A673 (cell line): ENCODE data around the gene MAGIX. TPM values are rescaled to one million over a fixed set of nuclear protein-coding genes. Genes with fewer than 3 reads are reported as not detected.

Source experiments
- BruUV-seq: library from RNA; stranded (reverse); fragments of 400-500 nt; replicated peaks from 2 replicates; lab custom pipeline; 2021; lab: Mats Ljungman, UMichigan
- CTCF ChIA-PET: fragments of 300-600 bp; sonication (Branson Sonifier 250); formaldehyde crosslinking; loops from one replicate; lab custom pipeline; 2022; ENCODE audit warnings: antibody characterized with exemption; lab: Charles Lee
- POLR2A ChIA-PET: fragments of 300-600 bp; sonication (Branson Sonifier 250); formaldehyde crosslinking; loops from one replicate; lab custom pipeline; 2022; ENCODE audit warnings: antibody characterized with exemption; ENCODE audit not compliant: low non-redundant PET; lab: Charles Lee
- DNase-seq: peaks from one replicate; pipeline ENCODE4 v3.0.0-alpha.2; 2015; ENCODE audit warnings: low spot score
- H3K27ac ChIP-seq: fragments of 200-600 bp; sonication (generic); 2 replicates; pipeline ENCODE4 v1.5.1; 2016; ENCODE audit warnings: mixed run types, low read depth, mild to moderate bottlenecking, mixed read lengths, antibody characterized with exemption, low read length; ENCODE audit not compliant: poor library complexity, severe bottlenecking
- H3K27me3 ChIP-seq: fragments of 200-600 bp; sonication (generic); replicated peaks from 2 replicates; pipeline ENCODE4 v1.6.1; 2017; ENCODE audit warnings: mixed run types, low read depth, mild to moderate bottlenecking, mixed read lengths, antibody characterized with exemption, low read length; ENCODE audit not compliant: insufficient read depth, poor library complexity
- H3K36me3 ChIP-seq: fragments of 200-600 bp; sonication (generic); 2 replicates; pipeline ENCODE4 v1.6.1; 2016; ENCODE audit warnings: mixed run types, mild to moderate bottlenecking, mixed read lengths, antibody characterized with exemption, low read length; ENCODE audit not compliant: insufficient read depth, poor library complexity, severe bottlenecking
- H3K4me1 ChIP-seq: fragments of 200-600 bp; sonication (generic); 2 replicates; pipeline ENCODE4 v1.6.1; 2017; ENCODE audit warnings: mixed run types, mild to moderate bottlenecking, mixed read lengths, antibody characterized with exemption, low read length; ENCODE audit not compliant: insufficient read depth, poor library complexity, severe bottlenecking
- H3K4me3 ChIP-seq: fragments of 200-600 bp; sonication (generic); 2 replicates; pipeline ENCODE4 v1.5.1; 2016; ENCODE audit warnings: low read depth, mixed run types, mild to moderate bottlenecking, mixed read lengths, low read length; ENCODE audit not compliant: poor library complexity, severe bottlenecking
- H3K9me3 ChIP-seq: fragments of 200-600 bp; sonication (generic); 2 replicates; pipeline ENCODE4 v1.6.1; 2016; ENCODE audit warnings: mixed run types, low read depth, mild to moderate bottlenecking, mixed read lengths, antibody characterized with exemption, low read length; ENCODE audit not compliant: poor library complexity, severe bottlenecking
- EZH2 ChIP-seq: fragments of 200-600 bp; sonication (generic); IDR thresholded peaks from 2 replicates; pipeline ENCODE4 v1.6.1; 2017; ENCODE audit warnings: borderline replicate concordance, low read depth, mild to moderate bottlenecking, mixed read lengths, antibody characterized with exemption, low read length; ENCODE audit not compliant: poor library complexity, severe bottlenecking
- intact Hi-C: fragments of 100-400 bp; cut with micrococcal nuclease; formaldehyde crosslinking; loops from one replicate; pipeline ENCODE4 v1.10.0; 2022; ENCODE audit not compliant: unreplicated experiment
- total RNA-seq: library from RNA; stranded (reverse); gene quantifications from 2 replicates; pipeline ENCODE4 v1.2.3, GENCODE V29; 2021
- TF ChIP-seq, protein P1 (sequence below): fragments of 300-800, 200-600 bp; sonication (generic); conservative IDR thresholded peaks from 2 replicates; pipeline ENCODE4 v1.5.1; 2017; ENCODE audit warnings: low read depth, mild to moderate bottlenecking, antibody characterized with exemption, low read length, moderate library complexity, mixed read lengths

The MAGIX gene
- total RNA-seq, 1 experiment from 2014 or later = 1.1 TPM

- no peaks in the 10 kb centered on the region for H3K9me3 ChIP-seq
- CTCF ChIA-PET = no interaction called here
- no peak overlapping the region for H3K27ac ChIP-seq
- no peak overlapping the region for H3K4me3 ChIP-seq
- H3K4me1 ChIP-seq = no peaks in the 10 kb centered on the region
- POLR2A ChIA-PET = no interaction called here
- no TSS peak for BruUV-seq
- TF ChIP-seq EZH2 = no peak
- TF ChIP-seq, protein P1, sequence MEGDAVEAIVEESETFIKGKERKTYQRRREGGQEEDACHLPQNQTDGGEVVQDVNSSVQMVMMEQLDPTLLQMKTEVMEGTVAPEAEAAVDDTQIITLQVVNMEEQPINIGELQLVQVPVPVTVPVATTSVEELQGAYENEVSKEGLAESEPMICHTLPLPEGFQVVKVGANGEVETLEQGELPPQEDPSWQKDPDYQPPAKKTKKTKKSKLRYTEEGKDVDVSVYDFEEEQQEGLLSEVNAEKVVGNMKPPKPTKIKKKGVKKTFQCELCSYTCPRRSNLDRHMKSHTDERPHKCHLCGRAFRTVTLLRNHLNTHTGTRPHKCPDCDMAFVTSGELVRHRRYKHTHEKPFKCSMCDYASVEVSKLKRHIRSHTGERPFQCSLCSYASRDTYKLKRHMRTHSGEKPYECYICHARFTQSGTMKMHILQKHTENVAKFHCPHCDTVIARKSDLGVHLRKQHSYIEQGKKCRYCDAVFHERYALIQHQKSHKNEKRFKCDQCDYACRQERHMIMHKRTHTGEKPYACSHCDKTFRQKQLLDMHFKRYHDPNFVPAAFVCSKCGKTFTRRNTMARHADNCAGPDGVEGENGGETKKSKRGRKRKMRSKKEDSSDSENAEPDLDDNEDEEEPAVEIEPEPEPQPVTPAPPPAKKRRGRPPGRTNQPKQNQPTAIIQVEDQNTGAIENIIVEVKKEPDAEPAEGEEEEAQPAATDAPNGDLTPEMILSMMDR = no peak
- no peak for DNase-seq
- H3K27me3 ChIP-seq = no peaks in the 10 kb centered on the region
- intact Hi-C loops = no loop called here
- no peaks in the 10 kb centered on the region for H3K36me3 ChIP-seq
These were observed 1.6 kb upstream of the MAGIX start for GRCh38 chrX:49160908-49161307.

DNA sequence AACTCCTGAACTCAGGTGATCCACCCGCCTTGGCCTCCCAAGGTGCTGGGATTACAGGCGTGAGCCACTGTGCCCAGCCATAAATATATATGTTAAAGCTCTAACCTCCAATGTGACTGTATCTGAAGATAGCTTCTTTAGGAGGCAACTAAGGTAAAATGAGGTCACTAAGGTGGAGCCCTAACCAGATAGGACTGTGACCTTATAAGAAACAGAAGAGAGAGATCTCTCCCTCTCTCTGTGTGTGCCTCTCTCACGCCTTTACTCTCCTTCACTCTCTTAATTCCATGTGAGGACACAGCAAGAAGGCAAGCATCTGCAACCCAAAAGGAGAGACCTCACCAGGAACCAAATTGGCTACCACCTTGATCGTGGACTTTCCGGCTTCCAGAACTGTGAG lies 926 bp upstream of the MAGIX start:
- BruUV-seq = no TSS peak
- Histone ChIP-seq H3K27me3 (no peaks in the 10 kb centered on the region), H3K27ac (no peak overlapping the region), H3K36me3 (no peaks in the 10 kb centered on the region), H3K4me1 (no peaks in the 10 kb centered on the region), H3K9me3 (no peaks in the 10 kb centered on the region), H3K4me3 (no peak overlapping the region)
- ChIA-PET CTCF (no interaction called here), POLR2A (no interaction called here)
- TF ChIP-seq, protein P1 = no peak
- TF ChIP-seq EZH2 = no peak
- no peak for DNase-seq
- intact Hi-C loops = no loop called here

DNA sequence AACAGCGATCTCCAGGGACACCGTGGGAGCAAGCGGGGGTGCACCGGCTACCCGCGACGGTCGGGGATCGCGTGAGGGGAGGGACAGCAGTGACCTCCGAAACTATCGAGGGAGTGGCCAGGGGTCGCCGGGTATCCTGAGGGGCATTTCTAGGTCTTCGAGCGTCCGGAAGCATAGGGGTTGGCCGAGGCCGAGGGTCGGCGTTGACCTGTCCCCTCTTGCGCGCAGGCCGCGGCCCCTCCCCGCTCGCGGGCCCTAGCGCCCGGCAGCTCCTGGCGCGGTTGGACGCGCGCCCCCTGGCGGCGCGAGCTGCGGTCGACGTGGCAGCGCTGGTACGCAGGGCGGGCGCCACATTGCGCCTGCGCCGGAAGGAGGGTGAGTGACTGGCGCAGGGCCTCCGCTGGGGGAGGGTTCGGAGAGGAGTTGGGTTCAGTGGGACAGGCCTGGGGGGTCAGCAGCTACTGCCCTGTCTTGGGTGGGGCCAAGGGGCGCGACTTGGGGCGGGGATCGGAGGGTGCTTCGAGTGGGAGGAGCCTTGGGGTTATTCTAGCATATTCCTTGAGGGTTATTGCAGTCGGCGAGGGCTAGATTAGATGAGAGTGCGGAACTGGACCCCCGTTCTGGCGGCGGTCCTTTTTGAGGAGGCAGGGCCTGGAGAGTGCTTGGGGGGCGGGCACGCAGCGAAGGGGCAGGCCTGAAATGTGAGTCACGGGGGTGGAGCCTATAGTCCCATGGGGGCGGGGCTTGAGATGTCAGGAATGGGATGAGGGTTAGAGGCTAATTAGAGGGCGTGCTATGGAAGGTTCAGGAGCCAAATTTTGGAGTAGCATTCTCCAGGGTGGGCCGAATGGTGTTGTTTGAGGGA lies 1.2 kb downstream of the MAGIX start:
- TF ChIP-seq, protein P1 = peak; percentile 58
- TF ChIP-seq EZH2 = no peak
- H3K4me3 ChIP-seq = peak overlapping the region; percentile 40
- no TSS peak for BruUV-seq
- POLR2A ChIA-PET = no interaction called here
- no peaks in the 10 kb centered on the region for H3K9me3 ChIP-seq
- CTCF ChIA-PET = interaction anchor here (0.6 to 1.0 kb wide), 3 partner anchors 11 to 83 kb away, joined by 3 to 6 read pairs (median 4); no protein-coding TSS in a partner anchor
- H3K27ac ChIP-seq = peak overlapping the region; percentile 95
- H3K27me3 ChIP-seq = no peaks in the 10 kb centered on the region
- peak; percentile 81 for DNase-seq
- intact Hi-C loops = no loop called here
- H3K36me3 ChIP-seq = no peaks in the 10 kb centered on the region
- peaks cover 6% of the 10 kb centered on the region for H3K4me1 ChIP-seq
